HepG2 (cell line): ENCODE measurements around the gene COL25A1. TPM values are rescaled to one million over a fixed set of nuclear protein-coding genes. Genes with fewer than 3 reads are reported as not detected.

ENCODE experiments used
- ATAC-seq: fragments of 200-7000 bp; cut with Tn5 transposase; 3 replicates; pipeline ENCODE4 v1.9.1; 2020; ENCODE audit warnings: mild to moderate bottlenecking, moderate library complexity
- BruUV-seq: library from RNA; stranded (reverse); fragments of 400-500 nt; replicated peaks from 2 replicates; lab custom pipeline; 2021; lab: Mats Ljungman, UMichigan
- CTCF ChIA-PET: fragments of 300-600 bp; formaldehyde crosslinking; extraction: SDS; loops from one replicate; lab custom pipeline; 2021; ENCODE audit warnings: low total read pairs, inconsistent platforms, low intra/inter-chr PET ratio; lab: Yijun Ruan, JAX
- POLR2A ChIA-PET: fragments of 350-600 bp; sonication (Branson Sonifier 250); formaldehyde crosslinking; loops from one replicate; lab custom pipeline; 2020; ENCODE audit warnings: antibody characterized with exemption, inconsistent platforms; lab: Yijun Ruan, JAX
- DNase-seq: peaks from one replicate; pipeline ENCODE4 v3.0.0-alpha.2; 2015; ENCODE audit warnings: low spot score
- FAIRE-seq: peaks from 3 replicates; lab custom pipeline; 2011; peaks lifted over from hg19 to GRCh38; lab: Jason Lieb, UNC
- H2AFZ ChIP-seq: one replicate; pipeline ENCODE4 v1.6.1; 2011; ENCODE audit warnings: low read length, inconsistent platforms
- H3K27ac ChIP-seq: fragments of 300-600 bp; 3 replicates; pipeline ENCODE4 v1.8.0; 2011; ENCODE audit warnings: mixed run types, mild to moderate bottlenecking, mixed read lengths, low read length, inconsistent platforms; ENCODE audit not compliant: insufficient read depth; ENCODE audit errors: extremely low read length
- H3K27me3 ChIP-seq, 2 experiments: fragments of 200-600 bp in 1 of 2; 2 replicates in 1 of 2; 3 replicates in 1 of 2; pipeline versions ENCODE4 v1.6.0 to v1.8.0; 2011; ENCODE audit warnings: low read length in 2 of 2, mild to moderate bottlenecking in 2 of 2, moderate library complexity in 2 of 2, inconsistent platforms in 1 of 2; ENCODE audit not compliant: insufficient read depth in 2 of 2, control insufficient read depth in 1 of 2
- H3K36me3 ChIP-seq, 2 experiments: fragments of 200-600 bp in 1 of 2; replicated peaks in 1 of 2; 2 replicates in 1 of 2; 3 replicates in 1 of 2; pipeline versions ENCODE4 v1.5.1 to v1.8.0; 2011; ENCODE audit warnings: low read length in 2 of 2, inconsistent platforms in 1 of 2; ENCODE audit not compliant: insufficient read depth in 2 of 2, control insufficient read depth in 1 of 2
- H3K4me1 ChIP-seq: 2 replicates; pipeline ENCODE4 v1.5.1; 2012; ENCODE audit warnings: low read length, inconsistent platforms; ENCODE audit not compliant: insufficient read depth
- H3K4me2 ChIP-seq: 2 replicates; pipeline ENCODE4 v1.6.0; 2011; ENCODE audit warnings: low read depth, low read length, inconsistent platforms
- H3K4me3 ChIP-seq, 3 experiments: fragments of 200-600 bp in 1 of 3; sonication (generic), shearing (Covaris generic) in 1 of 3; replicated peaks in 1 of 3; 2 replicates each; pipeline ENCODE4 v1.5.1; 2011 to 2016; ENCODE audit warnings: low read length in 3 of 3, inconsistent platforms in 2 of 3, low read depth in 2 of 3, mild to moderate bottlenecking in 2 of 3, control low read depth in 1 of 3, mixed read lengths in 1 of 3; ENCODE audit not compliant: insufficient read depth in 1 of 3
- H3K79me2 ChIP-seq: one replicate; pipeline ENCODE4 v1.6.1; 2011; ENCODE audit warnings: low read length, inconsistent platforms; ENCODE audit not compliant: insufficient read depth
- H3K9ac ChIP-seq: 2 replicates; pipeline ENCODE4 v1.6.0; 2011; ENCODE audit warnings: mild to moderate bottlenecking, low read depth, low read length, inconsistent platforms; ENCODE audit not compliant: insufficient read depth
- H3K9me3 ChIP-seq: 2 replicates; pipeline ENCODE4 v1.5.1; 2012; ENCODE audit warnings: mild to moderate bottlenecking, low read length
- H4K20me1 ChIP-seq: 2 replicates; pipeline ENCODE4 v1.6.0; 2011; ENCODE audit warnings: inconsistent platforms, mild to moderate bottlenecking, low read length, moderate library complexity; ENCODE audit not compliant: insufficient read depth
- AGO1 ChIP-seq: fragments of 200-400 bp; formaldehyde crosslinking; IDR thresholded peaks from 2 replicates; pipeline ENCODE4 v1.6.1; 2017; ENCODE audit warnings: mild to moderate bottlenecking, low read depth, low read length, moderate library complexity; ENCODE audit not compliant: poor library complexity, severe bottlenecking
- ETV6 ChIP-seq: sonication (generic); formaldehyde crosslinking; conservative IDR thresholded peaks from 2 replicates; pipeline ENCODE4 v1.4.0; 2020; ENCODE audit warnings: missing genetic modification reagents
- MAFF ChIP-seq: IDR thresholded peaks from 2 replicates; pipeline ENCODE4 v1.6.1; 2011; ENCODE audit warnings: low read depth, low read length, improper control_type of control experiment
- MAFK ChIP-seq, 2 experiments: IDR thresholded peaks in 1 of 2; conservative IDR thresholded peaks in 1 of 2; 2 replicates each; pipeline ENCODE4 v1.6.1; 2011; ENCODE audit warnings: improper control_type of control experiment in 2 of 2, low read length in 2 of 2
- NPAS2 ChIP-seq: sonication (generic); formaldehyde crosslinking; IDR thresholded peaks from 2 replicates; pipeline ENCODE4 v1.8.0; 2022; ENCODE audit warnings: mild to moderate bottlenecking, missing genetic modification reagents, borderline replicate concordance
- REXO4 ChIP-seq: sonication (generic); formaldehyde crosslinking; IDR thresholded peaks from 2 replicates; pipeline ENCODE4 v1.8.0; 2022; ENCODE audit warnings: missing genetic modification reagents, mild to moderate bottlenecking, borderline replicate concordance
- ZBTB20 ChIP-seq: sonication (generic); formaldehyde crosslinking; IDR thresholded peaks from 2 replicates; pipeline ENCODE4 v1.8.1; 2023; ENCODE audit warnings: missing genetic modification reagents, low read depth, mild to moderate bottlenecking, borderline replicate concordance
- ZFP36L2 ChIP-seq: sonication (generic); formaldehyde crosslinking; IDR thresholded peaks from 2 replicates; pipeline ENCODE4 v1.4.0; 2020; ENCODE audit warnings: missing genetic modification reagents
- ZNF652 ChIP-seq: IDR thresholded peaks from 2 replicates; pipeline ENCODE4 v1.6.1; 2016; ENCODE audit warnings: low read depth, borderline replicate concordance
- ZNF773 ChIP-seq: sonication (generic); formaldehyde crosslinking; IDR thresholded peaks from 2 replicates; pipeline ENCODE4 v1.4.0; 2020; ENCODE audit warnings: missing genetic modification reagents, borderline replicate concordance
- WGBS: methylation state at CpG from one replicate; pipeline ENCODE4 v1.1.6; 2017; ENCODE audit warnings: low lambda C conversion rate; 5-methylcytosine and 5-hydroxymethylcytosine counted together
- in situ Hi-C: cut with HindIII; loops from 2 replicates; pipeline ENCODE4 v1.10.0; 2017; ENCODE audit warnings: low pct_unique_long_range_greater_than_20kb; ENCODE audit not compliant: extremely low pct_ligation_motif_present
- intact Hi-C: fragments of 100-400 bp; cut with micrococcal nuclease; formaldehyde crosslinking; loops from one replicate; pipeline ENCODE4 v1.10.0; 2022; ENCODE audit not compliant: unreplicated experiment
- polyA plus RNA-seq, 8 experiments: library from polyadenylated mRNA; depleted of rRNA in 3 of 8; stranded (reverse) in 7 of 8; unstranded in 1 of 8; fragments of >200 nt; fragmentation: Illumina TruSeq in 4 of 8; extraction: Trizol in 4 of 8; gene quantifications; 2 replicates each; pipeline versions ENCODE4 v1.2.1 to v1.2.3, GENCODE V29; 2011 to 2016; ENCODE audit warnings: low read depth in 4 of 8, missing spikeins in 1 of 8, mixed read lengths in 1 of 8; ENCODE audit not compliant: insufficient read depth in 1 of 8
- total RNA-seq, 5 experiments: library from RNA; depleted of rRNA; stranded (reverse); fragments of >200 nt; fragmentation: Illumina TruSeq; extraction: Trizol; gene quantifications; 2 replicates each; pipeline ENCODE4 v1.2.3, GENCODE V29; 2016; ENCODE audit warnings: low read depth in 1 of 5
- TF ChIP-seq, protein P1 (sequence below): sonication (generic); formaldehyde crosslinking; IDR thresholded peaks from 2 replicates; pipeline ENCODE4 v1.5.0; 2020; ENCODE audit warnings: mild to moderate bottlenecking, missing genetic modification reagents, borderline replicate concordance
- TF ChIP-seq, protein P2 (sequence below): sonication (generic); formaldehyde crosslinking; IDR thresholded peaks from 2 replicates; pipeline ENCODE4 v1.8.1; 2023; ENCODE audit warnings: mild to moderate bottlenecking, inconsistent platforms, moderate library complexity, missing genetic modification reagents, borderline replicate concordance

COL25A1 gene
- total and polyA plus RNA-seq, 2 of the 13 experiments (the other 11 are each of a cell fraction or from before 2014, with no cell fraction given), result not detected

DNA sequence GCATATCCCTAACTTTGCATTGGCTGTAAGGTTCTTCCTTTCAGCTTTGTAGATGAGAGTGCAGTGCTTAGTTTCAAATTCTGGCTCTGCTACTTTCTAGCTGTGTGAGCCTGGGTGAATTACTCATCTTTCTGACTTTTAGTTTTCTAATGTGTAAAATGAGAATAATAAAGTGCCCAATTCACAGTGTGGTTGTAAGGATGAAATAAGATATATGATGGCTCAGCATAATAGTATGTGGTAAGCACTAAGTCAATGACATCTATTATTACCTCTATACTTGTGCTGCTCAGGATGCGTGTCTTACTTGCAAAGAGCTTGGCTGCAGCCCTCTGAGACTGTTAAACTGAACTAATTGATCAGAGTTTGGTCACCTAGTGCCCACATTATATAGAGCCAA, 509.0 kb downstream of the COL25A1 start:
- no peak for ATAC-seq
- no peak for DNase-seq
- no peak overlapping the region for H3K27ac ChIP-seq
- no peak for FAIRE-seq
- POLR2A ChIA-PET, result no interaction called here
- H3K4me2 ChIP-seq, result no peak overlapping the region
- H3K9ac ChIP-seq, result no peak overlapping the region
- no peaks in the 10 kb centered on the region for H3K4me1 ChIP-seq
- in situ Hi-C loops, result no loop called here
- H2AFZ ChIP-seq, result no peak overlapping the region
- CTCF ChIA-PET, result no interaction called here
- no peaks in the 10 kb centered on the region for H4K20me1 ChIP-seq
- no peaks in the 10 kb centered on the region for H3K79me2 ChIP-seq
- BruUV-seq, result no TSS peak
- no peaks in the 10 kb centered on the region for H3K9me3 ChIP-seq
- no peak overlapping the region for H3K4me3 ChIP-seq
- peak; percentile 70 to 84; a peak in 3 of 4 replicates for TF ChIP-seq MAFK (conservative IDR thresholded peaks at IDR 0.05 in 1 of 2, IDR thresholded peaks at IDR 0.05 in 1 of 2; ENCODE audit: low read length in 2 of 2)
- TF ChIP-seq MAFF, result peak; percentile 74
- TF ChIP-seq ZFP36L2, result no peak
- TF ChIP-seq, all 625 proteins: peak for 2
- intact Hi-C loops, result no loop called here
- Histone ChIP-seq H3K27me3 (no peaks in the 10 kb centered on the region), H3K36me3 (no peaks in the 10 kb centered on the region)
- WGBS, result 11% methylated on average over 1 of the region's 1 CpG

DNA sequence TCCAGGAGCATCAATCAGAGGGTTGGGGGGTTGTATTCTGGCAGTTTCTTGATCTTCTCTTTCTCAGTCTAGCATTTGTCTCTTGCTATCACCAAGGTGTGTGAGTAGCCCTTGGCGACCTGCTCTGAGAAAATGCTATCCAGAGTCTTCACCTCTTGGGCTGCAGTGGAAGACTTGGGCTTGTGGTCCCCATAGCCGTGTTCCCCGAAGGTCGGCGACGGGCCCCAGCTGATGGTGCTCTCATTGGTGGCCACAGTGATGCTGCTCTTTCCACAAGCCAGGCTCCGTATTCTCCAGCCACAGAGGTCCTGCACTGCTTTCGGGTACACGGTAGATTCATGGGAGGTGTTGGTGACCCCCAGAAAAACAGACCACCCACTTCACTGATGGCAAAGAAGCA, 513.7 kb downstream of the COL25A1 start:
- FAIRE-seq, result no peak
- 76% methylated on average over 9 of the region's 9 CpGs for WGBS
- TF ChIP-seq AGO1 (no peak), ZNF773 (CRISPR knock-in tag) (no peak), ETV6 (CRISPR knock-in tag) (no peak), NPAS2 (CRISPR knock-in tag) (no peak), REXO4 (CRISPR knock-in tag) (no peak), ZBTB20 (CRISPR knock-in tag) (no peak), ZNF652 (CRISPR knock-in tag) (no peak)
- TF ChIP-seq, protein P1, sequence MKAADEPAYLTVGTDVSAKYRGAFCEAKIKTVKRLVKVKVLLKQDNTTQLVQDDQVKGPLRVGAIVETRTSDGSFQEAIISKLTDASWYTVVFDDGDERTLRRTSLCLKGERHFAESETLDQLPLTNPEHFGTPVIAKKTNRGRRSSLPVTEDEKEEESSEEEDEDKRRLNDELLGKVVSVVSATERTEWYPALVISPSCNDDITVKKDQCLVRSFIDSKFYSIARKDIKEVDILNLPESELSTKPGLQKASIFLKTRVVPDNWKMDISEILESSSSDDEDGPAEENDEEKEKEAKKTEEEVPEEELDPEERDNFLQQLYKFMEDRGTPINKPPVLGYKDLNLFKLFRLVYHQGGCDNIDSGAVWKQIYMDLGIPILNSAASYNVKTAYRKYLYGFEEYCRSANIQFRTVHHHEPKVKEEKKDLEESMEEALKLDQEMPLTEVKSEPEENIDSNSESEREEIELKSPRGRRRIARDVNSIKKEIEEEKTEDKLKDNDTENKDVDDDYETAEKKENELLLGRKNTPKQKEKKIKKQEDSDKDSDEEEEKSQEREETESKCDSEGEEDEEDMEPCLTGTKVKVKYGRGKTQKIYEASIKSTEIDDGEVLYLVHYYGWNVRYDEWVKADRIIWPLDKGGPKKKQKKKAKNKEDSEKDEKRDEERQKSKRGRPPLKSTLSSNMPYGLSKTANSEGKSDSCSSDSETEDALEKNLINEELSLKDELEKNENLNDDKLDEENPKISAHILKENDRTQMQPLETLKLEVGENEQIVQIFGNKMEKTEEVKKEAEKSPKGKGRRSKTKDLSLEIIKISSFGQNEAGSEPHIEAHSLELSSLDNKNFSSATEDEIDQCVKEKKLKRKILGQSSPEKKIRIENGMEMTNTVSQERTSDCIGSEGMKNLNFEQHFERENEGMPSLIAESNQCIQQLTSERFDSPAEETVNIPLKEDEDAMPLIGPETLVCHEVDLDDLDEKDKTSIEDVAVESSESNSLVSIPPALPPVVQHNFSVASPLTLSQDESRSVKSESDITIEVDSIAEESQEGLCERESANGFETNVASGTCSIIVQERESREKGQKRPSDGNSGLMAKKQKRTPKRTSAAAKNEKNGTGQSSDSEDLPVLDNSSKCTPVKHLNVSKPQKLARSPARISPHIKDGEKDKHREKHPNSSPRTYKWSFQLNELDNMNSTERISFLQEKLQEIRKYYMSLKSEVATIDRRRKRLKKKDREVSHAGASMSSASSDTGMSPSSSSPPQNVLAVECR (CRISPR knock-in tag), result no peak
- TF ChIP-seq, protein P2, sequence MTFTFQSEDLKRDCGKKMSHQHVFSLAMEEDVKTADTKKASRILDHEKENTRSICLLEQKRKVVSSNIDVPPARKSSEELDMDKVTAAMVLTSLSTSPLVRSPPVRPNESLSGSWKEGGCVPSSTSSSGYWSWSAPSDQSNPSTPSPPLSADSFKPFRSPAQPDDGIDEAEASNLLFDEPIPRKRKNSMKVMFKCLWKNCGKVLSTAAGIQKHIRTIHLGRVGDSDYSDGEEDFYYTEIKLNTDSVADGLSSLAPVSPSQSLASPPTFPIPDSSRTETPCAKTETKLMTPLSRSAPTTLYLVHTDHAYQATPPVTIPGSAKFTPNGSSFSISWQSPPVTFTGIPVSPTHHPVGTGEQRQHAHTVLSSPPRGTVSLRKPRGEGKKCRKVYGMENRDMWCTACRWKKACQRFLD (CRISPR knock-in tag), result no peak

More for the DNA sequence above, 513.7 kb downstream of the COL25A1 start:
- no peak overlapping the region for H3K9ac ChIP-seq
- H3K27me3 ChIP-seq, result no peaks in the 10 kb centered on the region
- no peak overlapping the region for H2AFZ ChIP-seq
- no peaks in the 10 kb centered on the region for H4K20me1 ChIP-seq
- H3K4me2 ChIP-seq, result no peak overlapping the region
- H3K9me3 ChIP-seq, result no peaks in the 10 kb centered on the region
- CTCF ChIA-PET, result no interaction called here
- no peak overlapping the region for H3K27ac ChIP-seq
- POLR2A ChIA-PET, result no interaction called here
- no peaks in the 10 kb centered on the region for H3K4me1 ChIP-seq
- no TSS peak for BruUV-seq
- in situ Hi-C loops, result no loop called here
- H3K4me3 ChIP-seq, result no peak overlapping the region
- intact Hi-C loops, result no loop called here
- no peaks in the 10 kb centered on the region for H3K36me3 ChIP-seq
- no peak for ATAC-seq
- no peaks in the 10 kb centered on the region for H3K79me2 ChIP-seq
- no peak for DNase-seq
